ENCODE data around the gene SUGP1.
"Not testable (repeated sequence)": the region's sequence is repeated elsewhere in the genome, so short reads cannot be mapped to it uniquely, and the experiment has no call there.

Gene SUGP1

GRCh38 chr19:19257836-19258588, 62.3 kb downstream of the SUGP1 start:
- Mint-ChIP-seq H3K27ac (no peak overlapping the region), H3K27me3 (peaks cover 74% of the 10 kb centered on the region), H3K4me3 (no peak overlapping the region), H3K9me3 (no peaks in the 10 kb centered on the region), H3K4me1 (peaks cover 2% of the 10 kb centered on the region), H3K36me3 (no peaks in the 10 kb centered on the region)
- CTCF ChIA-PET, result no interaction called here
- DNase-seq, result no peak

GRCh38 chr19:19257137-19257536, 63.2 kb downstream of the SUGP1 start:
- Mint-ChIP-seq H3K27ac (no peak overlapping the region), H3K36me3 (no peaks in the 10 kb centered on the region), H3K9me3 (no peaks in the 10 kb centered on the region), H3K4me1 (peaks cover 2% of the 10 kb centered on the region), H3K27me3 (peaks cover 71% of the 10 kb centered on the region), H3K4me3 (no peak overlapping the region)
- CTCF ChIA-PET, result no interaction called here
- no peak for DNase-seq

DNA sequence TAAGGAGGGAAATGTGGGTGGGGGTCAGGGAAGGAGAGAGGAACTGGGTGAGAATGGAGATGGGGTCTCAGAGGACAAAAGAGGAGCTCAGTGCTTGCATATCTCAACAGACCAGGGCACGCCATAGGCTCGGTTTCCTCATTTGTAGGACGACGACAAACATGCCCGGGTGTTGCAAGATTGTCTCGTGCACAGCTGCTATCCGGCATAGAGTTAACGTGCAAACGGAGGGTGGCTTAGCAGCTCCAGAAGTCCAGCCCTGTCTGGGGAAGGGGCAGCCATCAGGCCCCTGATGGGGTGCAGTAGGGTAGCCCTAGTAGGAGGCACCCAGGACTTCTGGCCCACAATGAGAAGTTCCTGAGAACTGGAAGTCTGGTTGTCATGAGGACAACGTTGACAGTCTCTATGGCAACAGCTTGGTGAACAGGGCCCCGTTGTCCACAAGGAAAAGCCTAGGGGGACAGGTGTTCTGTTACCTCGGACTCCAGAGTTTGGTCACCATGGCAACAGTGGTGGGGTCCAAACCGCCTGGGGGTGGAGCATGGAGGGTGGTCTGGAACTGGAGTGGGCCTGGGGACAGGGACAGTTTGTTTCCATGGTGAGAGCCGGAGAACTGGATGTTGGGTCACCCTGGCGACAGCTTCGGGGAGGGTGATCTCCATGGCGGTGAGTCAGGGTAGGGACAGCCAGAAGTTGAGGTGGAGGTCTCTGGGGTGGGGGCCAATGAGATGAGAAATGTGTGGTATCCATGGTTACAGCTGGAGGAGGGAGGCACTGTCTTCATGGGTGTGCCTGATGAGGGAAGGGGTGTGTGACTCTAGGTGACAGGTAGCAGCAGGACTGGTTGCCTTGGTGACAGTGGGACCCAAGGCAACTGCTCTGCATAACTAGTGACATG, 64.0 kb downstream of the SUGP1 start:
- CTCF ChIA-PET, result no interaction called here
- Mint-ChIP-seq H3K4me1 (no peaks in the 10 kb centered on the region), H3K36me3 (no peaks in the 10 kb centered on the region)

GRCh38 chr19:19253409-19253808, 66.9 kb downstream of the SUGP1 start:
- not testable (repeated sequence) for H3K4me1 Mint-ChIP-seq, H3K9me3 Mint-ChIP-seq, DNase-seq, H3K4me3 Mint-ChIP-seq, H3K27ac Mint-ChIP-seq, H3K36me3 Mint-ChIP-seq
- CTCF ChIA-PET, result interaction anchor here (1.0 kb wide), 1 partner anchor 79 kb away, joined by 3 read pairs; no protein-coding TSS in a partner anchor
- peaks cover 56% of the 10 kb centered on the region for H3K27me3 Mint-ChIP-seq

More for the DNA sequence above, 64.0 kb downstream of the SUGP1 start:
- DNase-seq, result no peak
- Mint-ChIP-seq H3K9me3 (no peaks in the 10 kb centered on the region), H3K27ac (no peak overlapping the region), H3K27me3 (peaks cover 65% of the 10 kb centered on the region), H3K4me3 (no peak overlapping the region)

GRCh38 chr19:19250196-19250801, 70.0 kb downstream of the SUGP1 start:
- Mint-ChIP-seq H3K36me3 (no peaks in the 10 kb centered on the region), H3K27me3 (peaks cover 34% of the 10 kb centered on the region), H3K4me3 (no peak overlapping the region), H3K27ac (no peak overlapping the region), H3K4me1 (no peaks in the 10 kb centered on the region), H3K9me3 (no peaks in the 10 kb centered on the region)
- no peak for DNase-seq
- CTCF ChIA-PET, result interaction anchor here (1.4 kb wide), 1 partner anchor 19 kb away, joined by 4 read pairs; no protein-coding TSS in a partner anchor

- Mint-ChIP-seq H3K36me3 (no peaks in the 10 kb centered on the region), H3K9me3 (peaks cover 9% of the 10 kb centered on the region), H3K4me1 (no peaks in the 10 kb centered on the region), H3K27ac (no peak overlapping the region), H3K27me3 (peaks cover 22% of the 10 kb centered on the region), H3K4me3 (no peak overlapping the region)
- CTCF ChIA-PET, result no interaction called here
- no peak for DNase-seq
Observed at GRCh38 chr19:19240476-19240875, 79.8 kb downstream of the SUGP1 start.

DNA sequence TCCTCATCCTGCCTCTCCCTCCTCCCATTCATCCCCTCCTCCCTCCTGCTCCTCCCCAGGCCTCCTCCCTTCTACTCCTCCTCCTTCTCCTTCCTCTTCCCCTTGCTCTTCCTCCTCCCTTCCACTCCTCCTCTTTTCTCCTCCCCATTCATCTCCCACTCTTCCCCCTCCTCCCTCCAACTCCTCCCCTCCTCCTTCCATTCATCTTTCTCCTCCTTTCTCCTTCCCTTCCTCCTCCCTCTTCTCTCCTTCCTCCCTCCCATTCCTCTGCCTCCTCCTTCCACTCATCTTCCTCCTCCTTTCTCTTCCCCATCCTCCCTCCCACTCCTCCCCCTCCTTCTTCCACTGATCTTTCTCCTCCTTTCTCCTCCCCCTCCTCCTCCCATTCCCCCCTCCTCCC, 80.6 kb downstream of the SUGP1 start:
- H3K4me3 Mint-ChIP-seq, result no peak overlapping the region
- H3K4me1 Mint-ChIP-seq, result no peaks in the 10 kb centered on the region
- CTCF ChIA-PET, result no interaction called here
- H3K9me3 Mint-ChIP-seq, result peaks cover 11% of the 10 kb centered on the region
- no peak overlapping the region for H3K27ac Mint-ChIP-seq
- H3K36me3 Mint-ChIP-seq, result no peaks in the 10 kb centered on the region
- H3K27me3 Mint-ChIP-seq, result peaks cover 21% of the 10 kb centered on the region
- DNase-seq, result no peak

DNA sequence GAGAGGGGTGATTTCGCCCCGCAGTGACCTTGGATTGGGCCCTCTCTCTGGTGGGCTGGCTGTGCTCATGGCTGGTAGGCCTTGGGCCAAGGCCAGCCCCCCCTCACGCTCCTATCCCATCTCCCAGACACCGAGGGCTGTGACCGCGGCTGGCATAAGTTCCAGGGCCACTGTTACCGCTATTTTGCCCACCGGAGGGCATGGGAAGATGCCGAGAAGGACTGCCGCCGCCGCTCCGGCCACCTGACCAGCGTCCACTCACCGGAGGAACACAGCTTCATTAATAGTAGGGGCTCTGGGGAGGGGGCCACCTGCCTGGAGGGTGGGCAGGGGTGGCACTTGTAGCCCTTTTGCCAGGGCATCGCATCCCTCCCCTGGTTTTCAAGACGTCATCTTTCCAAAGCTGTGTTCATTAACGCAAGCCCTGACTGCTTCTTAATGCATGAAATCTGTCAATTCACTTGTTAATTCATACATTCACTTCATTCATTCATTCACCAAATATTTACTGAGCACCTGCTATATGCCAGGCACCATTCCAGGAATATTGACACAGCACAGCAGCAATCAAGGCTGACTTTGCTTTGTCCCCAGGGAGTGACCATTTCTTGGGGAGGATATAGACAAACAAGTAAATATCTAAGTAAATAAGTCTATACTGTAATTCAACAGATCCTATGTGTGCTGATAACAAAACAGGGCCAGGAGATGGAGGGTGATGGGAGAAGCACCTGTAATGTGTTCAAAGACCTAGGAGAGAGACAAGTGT, 82.0 kb downstream of the SUGP1 start:
- Mint-ChIP-seq H3K27ac (no peak overlapping the region), H3K4me1 (no peaks in the 10 kb centered on the region), H3K36me3 (no peaks in the 10 kb centered on the region), H3K9me3 (peaks cover 24% of the 10 kb centered on the region), H3K4me3 (no peak overlapping the region), H3K27me3 (peaks cover 18% of the 10 kb centered on the region)
- CTCF ChIA-PET, result no interaction called here
- DNase-seq, result no peak

- CTCF ChIA-PET, result no interaction called here
- Mint-ChIP-seq H3K27me3 (peaks cover 26% of the 10 kb centered on the region), H3K9me3 (peaks cover 25% of the 10 kb centered on the region), H3K27ac (no peak overlapping the region), H3K4me3 (no peak overlapping the region), H3K4me1 (no peaks in the 10 kb centered on the region), H3K36me3 (no peaks in the 10 kb centered on the region)
- no peak for DNase-seq
Observed at GRCh38 chr19:19236173-19236572, 84.1 kb downstream of the SUGP1 start.

- no peak overlapping the region for H3K27ac Mint-ChIP-seq
- CTCF ChIA-PET, result interaction anchor here (0.6 to 1.2 kb wide), 4 partner anchors 9 to 256 kb away, joined by 3 to 5 read pairs (median 4); no protein-coding TSS in a partner anchor
- peaks cover 22% of the 10 kb centered on the region for H3K27me3 Mint-ChIP-seq
- H3K9me3 Mint-ChIP-seq, result peaks cover 25% of the 10 kb centered on the region
- H3K36me3 Mint-ChIP-seq, result no peaks in the 10 kb centered on the region
- no peak overlapping the region for H3K4me3 Mint-ChIP-seq
- H3K4me1 Mint-ChIP-seq, result no peaks in the 10 kb centered on the region
- no peak for DNase-seq
Observed at GRCh38 chr19:19234220-19234816, 86.0 kb downstream of the SUGP1 start.

DNA sequence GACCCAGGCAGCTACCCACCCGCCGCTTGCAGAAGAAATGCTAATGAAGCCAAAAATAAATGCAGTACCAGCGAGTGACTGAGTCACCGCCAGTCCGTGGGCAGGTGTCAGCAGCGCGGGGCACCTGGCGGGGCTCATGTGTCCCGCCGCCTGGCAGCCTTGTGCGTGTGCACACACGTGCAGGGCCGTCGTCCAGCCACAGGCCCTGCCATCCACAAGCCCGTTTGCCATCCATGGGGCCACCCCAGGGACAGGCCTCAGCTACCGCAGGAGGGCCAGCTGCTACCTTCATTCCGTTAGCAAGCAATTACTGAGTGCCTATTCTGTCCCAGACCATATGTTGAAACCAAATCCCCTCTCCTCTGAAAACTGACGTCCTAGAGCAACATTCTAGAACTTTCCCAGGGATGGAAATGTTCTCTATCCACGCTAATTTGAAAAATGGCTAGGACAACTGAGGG, 88.0 kb downstream of the SUGP1 start:
- no peak for DNase-seq
- H3K9me3 Mint-ChIP-seq, result peaks cover 25% of the 10 kb centered on the region
- no peaks in the 10 kb centered on the region for H3K36me3 Mint-ChIP-seq
- no peaks in the 10 kb centered on the region for H3K4me1 Mint-ChIP-seq
- H3K4me3 Mint-ChIP-seq, result no peak overlapping the region
- no peak overlapping the region for H3K27ac Mint-ChIP-seq
- CTCF ChIA-PET, result no interaction called here
- peaks cover 35% of the 10 kb centered on the region for H3K27me3 Mint-ChIP-seq

DNA sequence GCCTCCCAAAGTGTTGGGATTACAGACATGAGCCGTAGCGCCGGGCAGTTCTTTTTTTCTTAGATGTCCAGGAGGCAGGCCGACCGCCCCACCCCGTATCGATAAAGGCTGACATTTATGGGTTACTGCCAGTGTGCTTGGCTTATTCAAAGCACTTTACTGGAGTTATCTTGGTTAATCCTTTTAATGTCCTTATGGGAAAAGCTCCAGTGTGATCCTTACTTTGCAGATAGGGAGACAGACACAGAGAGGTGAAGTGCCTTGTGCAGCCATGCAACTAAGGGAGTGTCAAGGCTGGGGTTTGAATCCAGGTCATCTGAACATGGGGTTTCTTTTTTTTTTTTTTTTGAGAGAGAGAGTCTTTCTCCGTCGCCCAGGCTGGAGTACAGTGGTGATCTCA, 89.3 kb downstream of the SUGP1 start:
- Mint-ChIP-seq H3K9me3 (peaks cover 21% of the 10 kb centered on the region), H3K4me1 (no peaks in the 10 kb centered on the region), H3K4me3 (no peak overlapping the region), H3K27me3 (peaks cover 48% of the 10 kb centered on the region), H3K27ac (no peak overlapping the region), H3K36me3 (no peaks in the 10 kb centered on the region)
- DNase-seq, result no peak
- CTCF ChIA-PET, result interaction anchor here (1.1 kb wide), 1 partner anchor 18 kb away, joined by 4 read pairs; no protein-coding TSS in a partner anchor

DNA sequence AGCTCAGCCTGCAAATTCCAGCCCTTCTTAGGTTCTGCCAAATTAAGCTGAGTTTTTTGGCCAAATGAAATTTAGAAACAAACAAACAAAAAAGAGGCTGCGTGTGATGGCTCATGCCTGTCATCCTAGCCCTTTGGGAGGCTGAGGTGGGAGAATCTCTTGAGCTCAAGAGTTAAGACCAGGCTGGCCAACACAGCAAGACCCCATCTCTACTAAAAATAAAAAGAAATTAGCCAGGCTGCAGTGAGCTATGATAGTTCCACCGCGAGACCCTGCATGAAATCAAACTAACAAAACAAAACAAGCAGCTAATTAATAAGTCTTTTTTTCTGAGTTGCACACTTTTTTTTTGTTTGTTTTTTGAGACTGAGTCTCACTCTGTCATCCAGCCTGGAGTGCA, 90.6 kb downstream of the SUGP1 start:
- H3K9me3 Mint-ChIP-seq, result peaks cover 15% of the 10 kb centered on the region
- H3K4me1 Mint-ChIP-seq, result peaks cover 4% of the 10 kb centered on the region
- no peak overlapping the region for H3K27ac Mint-ChIP-seq
- CTCF ChIA-PET, result no interaction called here
- H3K27me3 Mint-ChIP-seq, result peaks cover 60% of the 10 kb centered on the region
- no peak overlapping the region for H3K4me3 Mint-ChIP-seq
- H3K36me3 Mint-ChIP-seq, result no peaks in the 10 kb centered on the region
- no peak for DNase-seq

Measured in activated naive CD4-positive, alpha-beta T cell treated with anti-CD3 and anti-CD28 coated beads, Interleukin-2, amount 10 ng/mL, durations not matched to agents 7 days and 5 days (primary cell).